NCI-H460 (cell line): Measurements from ENCODE around the gene TBC1D22A. TPM values are rescaled to one million over a fixed set of nuclear protein-coding genes. Genes with fewer than 3 reads are reported as not detected.

ENCODE experiments used
- DNase-seq: peaks from one replicate; pipeline ENCODE4 v3.0.0-alpha.2; 2016; ENCODE audit warnings: low read depth; ENCODE audit errors: extremely low read depth
- total RNA-seq: library from RNA; depleted of rRNA; stranded (reverse); fragments of >200 nt; shearing (Covaris generic); gene quantifications from 2 replicates; pipeline ENCODE4 v1.2.3, GENCODE V29; 2014

The TBC1D22A gene
- total RNA-seq, 1 experiment from 2014 or later: 8.7 TPM

DNA sequence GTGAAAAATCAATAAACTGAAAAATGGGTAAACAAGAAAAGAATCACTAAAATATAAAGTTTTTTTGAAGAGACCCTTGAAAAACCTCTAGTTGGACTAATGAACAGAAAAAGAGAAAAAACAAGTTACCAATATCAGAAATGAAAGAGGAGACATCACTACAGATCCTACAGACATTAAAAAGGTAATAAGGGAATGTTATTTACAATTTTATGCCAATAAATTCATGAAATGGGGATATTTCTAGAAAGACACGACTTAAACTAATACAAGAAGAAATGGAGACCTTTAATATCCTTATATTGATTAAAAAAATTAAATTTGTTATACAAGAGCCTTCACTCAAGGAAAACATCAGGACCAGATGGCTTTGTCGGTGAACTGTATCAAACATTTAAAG lies 109.4 kb downstream of the TBC1D22A start:
- DNase-seq: no peak

DNA sequence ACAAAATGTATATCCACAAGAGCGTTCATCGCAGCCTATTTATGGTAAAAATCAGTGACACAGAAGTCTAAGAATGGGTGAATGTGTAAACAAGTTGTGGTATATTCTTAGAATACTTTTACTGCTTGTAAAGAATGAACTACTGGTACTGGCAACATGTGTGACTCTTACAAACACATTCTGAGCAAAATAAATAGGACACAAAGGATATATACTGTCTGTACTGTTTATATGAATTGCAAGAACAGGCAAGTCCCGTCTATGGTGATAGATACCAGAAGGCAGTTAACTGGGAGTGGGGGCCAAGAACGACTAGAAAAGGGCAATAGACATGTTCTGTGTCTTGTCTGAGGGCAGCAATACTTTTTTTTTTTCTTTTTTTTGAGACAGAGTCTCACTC lies 112.6 kb downstream of the TBC1D22A start:
- DNase-seq: no peak

- DNase-seq: no peak
These were observed 114.0 kb downstream of the TBC1D22A start for GRCh38 chr22:46876357-46876934.

DNA sequence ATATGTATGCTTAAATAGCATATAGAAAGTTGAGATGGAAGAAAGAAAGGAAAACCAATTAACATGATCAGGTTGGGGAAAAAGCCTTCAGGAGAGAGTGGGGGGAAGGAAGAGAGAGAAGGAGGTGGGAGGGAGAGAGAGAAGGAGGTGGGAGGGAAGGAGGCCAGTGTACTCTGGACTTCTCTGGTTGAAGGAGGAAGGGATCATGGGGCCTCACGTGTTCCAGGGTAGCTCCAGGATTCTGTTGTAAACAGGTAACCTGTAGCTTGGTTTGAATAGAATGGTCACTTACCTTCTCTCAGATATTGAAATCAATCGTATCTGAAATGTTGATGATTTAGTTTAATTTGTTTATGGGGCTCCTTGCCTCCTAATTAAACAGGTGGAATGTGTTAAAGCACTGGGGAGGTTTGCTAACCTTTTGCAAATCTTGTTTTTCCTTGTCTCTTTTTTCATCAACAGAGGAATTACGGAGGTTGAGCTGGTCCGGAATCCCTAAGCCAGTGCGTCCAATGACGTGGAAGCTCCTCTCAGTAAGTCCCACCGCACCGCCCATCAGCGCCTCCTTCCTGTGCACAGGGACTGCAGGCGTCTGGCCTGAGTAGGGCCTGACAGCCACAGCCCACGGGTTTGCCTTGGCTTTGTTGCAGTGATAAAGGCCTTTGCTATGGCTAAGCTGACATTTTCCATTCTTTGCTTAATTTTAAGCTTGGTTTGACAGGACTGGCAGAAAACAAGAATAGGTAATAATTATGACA lies 115.9 kb downstream of the TBC1D22A start:
- DNase-seq: no peak

DNA sequence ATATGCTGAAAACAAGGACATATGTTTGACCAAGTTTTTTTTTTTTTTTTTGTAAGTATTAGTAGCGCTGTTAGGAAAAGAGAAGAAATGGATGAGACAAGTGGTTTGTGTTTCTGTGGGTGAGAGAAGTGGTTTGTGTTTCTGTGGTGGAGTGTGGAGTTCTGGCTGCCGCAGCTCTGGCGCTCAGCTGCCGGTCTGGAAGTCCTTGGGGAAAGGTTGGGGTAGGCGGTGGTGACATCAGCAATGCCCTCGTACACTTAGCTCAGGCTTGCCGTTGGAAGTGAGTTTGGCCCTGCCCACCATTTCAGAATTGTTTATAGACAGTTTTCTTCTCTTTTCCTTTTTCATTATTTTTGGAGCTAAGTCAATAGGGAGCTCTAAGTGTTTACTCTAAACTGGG lies 116.6 kb downstream of the TBC1D22A start:
- no peak for DNase-seq

GRCh38 chr22:46881373-46882118 lies 119.1 kb downstream of the TBC1D22A start:
- no peak for DNase-seq

DNA sequence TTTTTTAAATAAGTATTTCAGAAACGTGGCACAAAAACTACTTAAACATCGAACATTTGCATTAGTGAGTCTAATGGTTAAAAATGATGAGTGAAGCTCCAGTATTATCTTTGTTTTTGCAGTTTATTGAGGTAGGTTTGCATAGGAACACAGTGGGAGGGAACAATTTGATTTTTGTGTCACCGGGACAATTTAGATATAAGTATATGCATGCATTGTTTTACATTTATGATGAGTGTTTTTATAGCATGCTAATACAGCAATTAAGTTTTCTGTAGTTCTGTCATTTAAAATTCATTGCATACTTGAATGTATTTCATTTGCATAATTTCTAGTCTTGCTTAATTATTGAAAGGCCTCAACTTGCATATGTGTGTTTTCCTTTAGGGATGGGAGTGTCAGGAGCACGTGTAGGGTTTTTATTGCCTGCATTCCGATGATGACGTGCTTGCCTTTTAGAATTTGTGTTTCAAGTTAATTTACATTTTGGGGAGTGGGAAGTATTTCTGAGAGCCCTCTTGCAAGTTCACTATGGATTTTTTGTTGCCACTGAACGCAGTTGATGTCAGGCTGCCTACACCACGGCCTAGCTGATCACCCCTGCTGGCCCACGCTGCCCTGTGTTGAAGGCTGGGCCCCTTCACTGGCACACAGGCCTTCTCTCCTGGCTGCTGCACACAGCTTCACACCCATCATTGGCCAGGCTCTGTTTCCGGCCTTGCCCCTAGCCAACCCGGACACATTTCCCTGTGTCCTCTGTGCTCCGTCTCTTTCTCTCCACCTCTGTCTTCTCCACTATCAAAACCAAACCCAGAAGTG lies 120.9 kb downstream of the TBC1D22A start:
- no peak for DNase-seq

DNA sequence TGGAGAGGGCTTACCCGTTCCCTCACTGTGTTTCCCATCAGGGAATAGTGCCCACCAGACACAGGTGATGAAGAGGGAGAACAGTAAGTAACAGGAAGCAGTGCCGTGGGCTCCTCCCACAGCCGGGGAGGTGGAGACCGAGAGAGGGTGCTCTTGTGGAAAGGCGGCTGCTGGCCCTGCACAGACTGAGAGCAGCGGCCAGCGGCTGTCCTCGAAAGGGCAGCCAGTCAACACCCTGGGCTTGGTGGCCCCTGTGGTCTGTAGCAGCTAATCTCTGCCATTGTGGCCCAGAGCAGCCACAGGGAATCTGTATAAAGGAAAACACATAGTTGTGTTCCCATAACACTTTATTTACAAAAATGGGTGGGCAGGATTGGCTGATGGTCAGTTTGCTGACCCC lies 121.9 kb downstream of the TBC1D22A start:
- no peak for DNase-seq

DNA sequence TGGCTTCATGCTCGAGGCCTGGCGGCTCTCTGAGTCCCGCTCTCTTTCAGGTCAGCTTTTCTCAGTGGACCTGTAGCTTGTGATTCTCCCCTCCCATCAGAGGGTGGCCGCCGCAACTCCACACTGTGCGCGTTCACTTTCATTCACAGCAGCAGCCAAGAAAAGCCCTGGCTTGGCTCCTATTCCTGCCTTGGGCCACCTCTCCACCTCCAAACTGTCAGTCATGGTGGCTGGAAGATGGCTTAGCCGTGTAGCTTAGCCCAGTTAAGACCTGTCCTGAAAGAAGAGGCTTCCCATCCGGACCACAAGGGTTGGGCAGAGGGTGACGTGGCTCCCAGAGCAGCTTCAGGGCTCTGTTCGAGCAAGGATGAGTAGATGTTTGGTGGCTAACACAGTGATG lies 125.5 kb downstream of the TBC1D22A start:
- DNase-seq: no peak

- no peak for DNase-seq
These were observed 128.4 kb downstream of the TBC1D22A start for GRCh38 chr22:46890819-46891218.

- no peak for DNase-seq
These were observed 129.0 kb downstream of the TBC1D22A start for GRCh38 chr22:46891382-46891951.

- DNase-seq: no peak
These were observed 130.4 kb downstream of the TBC1D22A start for GRCh38 chr22:46892866-46893265.

DNA sequence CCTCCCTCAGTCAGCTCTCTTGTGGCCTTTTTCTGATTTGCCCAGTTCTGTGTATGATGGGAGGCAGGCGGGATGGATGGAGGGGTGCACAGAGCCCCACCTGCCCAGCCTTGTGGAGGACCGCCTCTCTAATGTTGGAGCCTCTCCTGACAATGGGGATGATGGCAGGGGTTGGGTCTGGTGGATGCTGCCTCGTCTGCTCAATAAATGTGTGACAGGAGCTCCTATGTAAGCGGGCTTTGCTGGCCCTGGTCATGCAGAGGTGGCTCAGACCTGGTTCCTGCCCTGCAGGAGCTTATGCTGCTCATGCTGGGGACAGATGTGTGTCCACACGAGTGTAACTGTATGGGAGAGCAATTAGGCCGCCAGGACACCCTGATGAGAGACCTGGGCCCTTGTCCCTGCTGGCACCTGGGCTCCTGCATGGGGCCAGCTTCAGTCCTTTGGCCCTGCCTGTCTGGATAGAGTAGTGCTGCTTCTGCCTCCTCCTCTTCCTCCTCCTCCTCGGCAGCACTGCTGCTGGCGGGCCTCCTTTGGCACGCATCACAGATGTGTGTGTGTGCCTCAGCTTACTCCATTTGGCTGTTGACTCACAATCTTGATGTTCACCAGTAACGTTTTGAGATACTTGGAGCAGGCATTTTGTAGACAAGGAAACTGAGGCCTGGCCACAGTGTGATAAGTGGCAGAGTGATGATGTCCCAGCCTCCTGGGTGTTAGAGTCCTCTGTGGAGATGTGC lies 131.0 kb downstream of the TBC1D22A start:
- no peak for DNase-seq

DNA sequence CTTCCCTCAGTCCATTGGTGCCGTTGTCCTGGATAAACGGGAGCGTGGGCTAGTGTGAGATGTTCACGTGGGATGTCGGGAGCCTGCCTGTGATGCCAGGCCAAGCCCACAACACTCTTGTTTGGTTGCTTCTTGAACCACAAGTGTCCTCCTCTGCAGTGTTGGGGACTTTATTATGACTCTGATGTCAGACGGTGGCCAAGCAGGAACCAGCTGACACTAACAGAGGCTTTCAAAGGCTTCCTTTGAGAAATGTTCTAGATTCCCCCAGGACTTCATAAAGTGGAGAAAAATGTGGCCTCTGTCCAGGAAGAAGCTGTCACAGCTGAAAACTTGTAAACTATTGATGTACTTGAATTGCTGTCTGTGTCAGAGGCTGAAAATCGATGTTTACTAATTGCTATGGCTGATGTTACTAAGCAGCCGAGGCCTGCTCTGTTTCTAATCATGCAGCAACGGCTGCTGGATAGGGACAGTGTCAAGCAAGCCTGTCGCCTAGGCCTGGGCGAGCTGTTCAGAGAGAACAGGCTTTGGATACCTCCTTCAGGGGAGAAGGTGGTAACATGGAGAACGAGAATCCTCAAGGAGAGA lies 131.7 kb downstream of the TBC1D22A start:
- no peak for DNase-seq

DNA sequence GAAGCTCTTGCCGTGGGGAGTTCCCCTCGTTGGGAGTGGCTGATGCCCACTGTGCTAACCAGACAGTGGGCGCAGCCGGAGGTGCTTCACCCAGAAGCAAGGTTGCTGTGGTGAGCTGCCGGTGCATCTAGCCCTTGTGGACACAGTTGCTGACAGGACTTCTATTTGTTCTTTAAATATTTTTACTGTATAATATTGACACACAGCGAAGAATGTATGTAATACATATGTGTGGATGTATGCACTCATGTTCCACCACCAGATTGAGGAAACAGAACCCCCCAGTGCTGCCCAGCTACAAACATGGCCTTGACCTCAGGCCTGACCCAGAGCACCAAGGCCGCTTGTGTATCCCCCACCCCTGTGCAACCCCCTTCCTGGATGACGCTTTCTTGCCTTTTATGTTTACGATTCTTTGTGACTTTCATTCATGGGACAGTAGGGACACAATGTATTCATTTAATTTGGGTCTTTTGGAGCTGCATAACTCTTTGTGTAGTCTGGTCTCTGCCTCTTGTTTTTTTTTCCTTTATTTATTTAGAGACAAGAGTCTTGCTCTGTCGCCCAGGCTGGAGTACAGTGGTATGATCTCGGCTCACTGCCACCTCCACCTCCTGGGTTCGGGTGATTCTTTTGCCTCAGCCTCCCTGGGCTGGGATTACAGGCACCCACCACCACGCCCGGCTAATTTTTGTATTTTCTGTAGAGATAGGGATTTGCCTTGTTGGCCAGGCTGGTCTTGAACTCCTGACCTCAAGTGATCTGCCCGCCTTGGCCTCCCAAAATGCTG lies 132.6 kb downstream of the TBC1D22A start:
- DNase-seq: no peak

DNA sequence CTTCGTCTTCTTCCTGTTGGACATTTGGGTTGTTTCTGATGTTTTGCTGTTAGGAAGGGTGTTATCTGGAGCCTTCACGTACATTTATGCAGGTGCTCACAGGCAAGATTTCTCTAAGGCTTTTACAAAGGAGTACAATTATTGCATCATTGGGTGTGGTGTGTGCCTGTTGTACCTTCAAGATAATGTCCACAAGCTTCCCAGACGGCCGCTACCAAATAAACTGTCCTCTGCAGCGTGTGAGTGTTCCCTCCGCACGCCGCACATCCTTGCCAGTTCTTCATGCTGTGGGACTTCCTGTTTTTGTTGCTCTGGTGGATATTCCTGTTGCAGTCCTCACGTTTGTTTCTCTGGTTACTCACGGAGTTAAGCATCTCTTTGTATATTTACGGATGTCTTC lies 133.3 kb downstream of the TBC1D22A start:
- no peak for DNase-seq

DNA sequence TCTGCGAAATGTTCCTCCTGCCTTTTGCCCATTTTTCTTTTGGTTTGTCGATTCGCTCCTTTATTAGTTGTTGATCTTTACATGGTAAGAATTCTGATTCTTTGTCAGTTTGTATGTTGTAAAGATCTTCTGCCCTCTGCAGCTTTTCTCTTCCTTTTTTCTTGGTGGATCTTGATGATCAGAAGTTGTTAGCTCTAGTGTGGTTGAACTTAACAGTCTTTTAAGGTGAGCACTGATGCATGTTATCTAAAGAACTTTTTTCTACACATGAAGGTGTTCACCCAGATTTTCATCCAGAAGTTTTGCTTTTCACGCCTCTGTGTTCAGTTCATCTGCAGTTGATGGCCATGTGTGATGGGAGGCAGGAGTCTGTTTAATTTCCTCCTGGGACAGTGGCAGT lies 133.7 kb downstream of the TBC1D22A start:
- DNase-seq: no peak

- DNase-seq: no peak
These were observed 134.3 kb downstream of the TBC1D22A start for GRCh38 chr22:46896568-46897245.
